HG02610 (cell line): ENCODE data around the gene S100A4.
A peak's percentile ranks its signal among the peaks of the same experiment; 100 is the strongest.
"Not testable (repeated sequence)": the region's sequence is repeated elsewhere in the genome, so short reads cannot be mapped to it uniquely, and the experiment has no call there.

ENCODE experiments used
- ATAC-seq: cut with Tn5 transposase; IDR thresholded peaks from one replicate; pipeline ENCODE4 v1.9.1; 2021; ENCODE audit warnings: mild to moderate bottlenecking, moderate library complexity; ENCODE audit not compliant: unreplicated experiment

The S100A4 gene

GRCh38 chr1:153567621-153568366, 22.2 kb upstream of the S100A4 start:
- no peak for ATAC-seq

- peak; percentile 32 for ATAC-seq
Observed at GRCh38 chr1:153566414-153567371, 21.1 kb upstream of the S100A4 start.

- peak; percentile 58 for ATAC-seq
Observed at GRCh38 chr1:153565529-153566374, 20.1 kb upstream of the S100A4 start, which contains the start of gene S100A2. Gene S100A2 (minus strand): TSS chr1:153565844. CDS start chr1:153563877, 1,967 bp downstream.

GRCh38 chr1:153563991-153564390, 18.4 kb upstream of the S100A4 start:
- no peak for ATAC-seq

GRCh38 chr1:153563483-153563901, 17.9 kb upstream of the S100A4 start:
- ATAC-seq: no peak

- not testable (repeated sequence) for ATAC-seq
Observed at GRCh38 chr1:153562021-153562420, 16.4 kb upstream of the S100A4 start.

- no peak for ATAC-seq
Observed at GRCh38 chr1:153561466-153561985, 15.9 kb upstream of the S100A4 start.

GRCh38 chr1:153560771-153561465, 15.3 kb upstream of the S100A4 start:
- no peak for ATAC-seq

- ATAC-seq: no peak
Observed at GRCh38 chr1:153560241-153560640, 14.6 kb upstream of the S100A4 start.

GRCh38 chr1:153557877-153558276, 12.3 kb upstream of the S100A4 start:
- ATAC-seq: no peak

- ATAC-seq: no peak
Observed at GRCh38 chr1:153556348-153556747, 10.7 kb upstream of the S100A4 start.

GRCh38 chr1:153553830-153554541, 8.4 kb upstream of the S100A4 start:
- no peak for ATAC-seq

- ATAC-seq: no peak
Observed at GRCh38 chr1:153553096-153553495, 7.5 kb upstream of the S100A4 start.

- ATAC-seq: no peak
Observed at GRCh38 chr1:153552335-153552734, 6.7 kb upstream of the S100A4 start.

GRCh38 chr1:153550827-153551500, 5.4 kb upstream of the S100A4 start:
- no peak for ATAC-seq

- no peak for ATAC-seq
Observed at GRCh38 chr1:153550398-153550758, 4.8 kb upstream of the S100A4 start.

GRCh38 chr1:153549741-153550397, 4.3 kb upstream of the S100A4 start:
- ATAC-seq: no peak
